WTC11 (cell line): Measurements from ENCODE around the gene PLAC8. TPM values are rescaled to one million over a fixed set of nuclear protein-coding genes. Genes with fewer than 3 reads are reported as not detected.
A peak's percentile ranks its signal among the peaks of the same experiment; 100 is the strongest.
"Not testable (repeated sequence)": the region's sequence is repeated elsewhere in the genome, so short reads cannot be mapped to it uniquely, and the experiment has no call there.

ENCODE experiments used
- ATAC-seq: fragments of 200-7000 bp; cut with Tn5 transposase; 2 replicates; pipeline ENCODE4 v1.10.0; 2021; ENCODE audit warnings: mild to moderate bottlenecking, moderate library complexity
- CTCF ChIA-PET: fragments of 300-600 bp; sonication (Branson Sonifier 250); formaldehyde crosslinking; loops from one replicate; lab custom pipeline; 2021; ENCODE audit warnings: antibody characterized with exemption; lab: Charles Lee
- POLR2A ChIA-PET: fragments of 350-600 bp; sonication (Branson Sonifier 250); formaldehyde crosslinking; loops from one replicate; lab custom pipeline; 2021; ENCODE audit warnings: antibody characterized with exemption; lab: Charles Lee
- DNase-seq: peaks from one replicate; pipeline ENCODE4 v3.0.0; 2021; ENCODE audit warnings: low spot score
- H3K27ac Mint-ChIP-seq: 2 replicates; pipeline ENCODE4 v1.8.0; 2021; ENCODE audit warnings: mixed read lengths
- H3K27me3 Mint-ChIP-seq: 2 replicates; pipeline ENCODE4 v1.8.0; 2021; ENCODE audit warnings: low read depth, mild to moderate bottlenecking, moderate library complexity, mixed read lengths
- H3K36me3 Mint-ChIP-seq: 2 replicates; pipeline ENCODE4 v1.8.0; 2021; ENCODE audit warnings: mixed read lengths
- H3K4me1 Mint-ChIP-seq: 2 replicates; pipeline ENCODE4 v1.8.0; 2022; ENCODE audit warnings: mixed read lengths
- H3K4me3 Mint-ChIP-seq: 2 replicates; pipeline ENCODE4 v1.8.0; 2021; ENCODE audit warnings: mild to moderate bottlenecking, moderate library complexity, mixed read lengths
- H3K9me3 Mint-ChIP-seq: 2 replicates; pipeline ENCODE4 v1.8.0; 2021; ENCODE audit warnings: mixed read lengths
- ETV6 ChIP-seq: sonication (generic); formaldehyde crosslinking; IDR thresholded peaks from 2 replicates; pipeline ENCODE4 v1.8.1; 2022; ENCODE audit warnings: mild to moderate bottlenecking, missing genetic modification reagents
- FOXJ3 ChIP-seq: sonication (generic); formaldehyde crosslinking; IDR thresholded peaks from 2 replicates; pipeline ENCODE4 v1.9.0; 2021; ENCODE audit warnings: missing genetic modification reagents, mild to moderate bottlenecking, borderline replicate concordance
- FOXP4 ChIP-seq: sonication (generic); formaldehyde crosslinking; IDR thresholded peaks from 2 replicates; pipeline ENCODE4 v1.8.0; 2022; ENCODE audit warnings: mild to moderate bottlenecking, missing genetic modification reagents
- GABPB1 ChIP-seq: sonication (generic); formaldehyde crosslinking; IDR thresholded peaks from 2 replicates; pipeline ENCODE4 v1.8.1; 2023; ENCODE audit warnings: mild to moderate bottlenecking, missing genetic modification reagents
- GRHL2 ChIP-seq: fragments of 250-450 bp; sonication (Bioruptor Pico); IDR thresholded peaks from 2 replicates; pipeline ENCODE4 v1.8.0; 2022; ENCODE audit warnings: mild to moderate bottlenecking, moderate library complexity; ENCODE audit not compliant: insufficient replicate concordance, severe bottlenecking
- MLX ChIP-seq: sonication (generic); formaldehyde crosslinking; IDR thresholded peaks from 2 replicates; pipeline ENCODE4 v1.8.1; 2023; ENCODE audit warnings: mild to moderate bottlenecking, missing genetic modification reagents, moderate library complexity
- NR2C2 ChIP-seq: sonication (generic); formaldehyde crosslinking; IDR thresholded peaks from 2 replicates; pipeline ENCODE4 v1.8.0; 2022; ENCODE audit warnings: mild to moderate bottlenecking, missing genetic modification reagents
- SOX15 ChIP-seq: fragments of 250-450 bp; sonication (Bioruptor Pico); IDR thresholded peaks from 2 replicates; pipeline ENCODE4 v1.9.0; 2021; ENCODE audit warnings: mild to moderate bottlenecking
- STAT6 ChIP-seq: sonication (generic); formaldehyde crosslinking; conservative IDR thresholded peaks from 2 replicates; pipeline ENCODE4 v1.8.1; 2023; ENCODE audit warnings: mild to moderate bottlenecking, low read depth, missing genetic modification reagents, moderate library complexity
- ZBTB21 ChIP-seq: sonication (generic); formaldehyde crosslinking; IDR thresholded peaks from 2 replicates; pipeline ENCODE4 v1.8.1; 2023; ENCODE audit warnings: mild to moderate bottlenecking, missing genetic modification reagents, borderline replicate concordance
- ZMAT4 ChIP-seq: fragments of 250-450 bp; sonication (Bioruptor Pico); IDR thresholded peaks from 2 replicates; pipeline ENCODE4 v1.9.0; 2021; ENCODE audit warnings: mild to moderate bottlenecking
- ZNF396 ChIP-seq: fragments of 250-450 bp; sonication (Bioruptor Pico); IDR thresholded peaks from 2 replicates; pipeline ENCODE4 v1.8.0; 2021; ENCODE audit warnings: mild to moderate bottlenecking, moderate library complexity, borderline replicate concordance
- ZNF423 ChIP-seq: fragments of 250-450 bp; sonication (Bioruptor Pico); IDR thresholded peaks from 2 replicates; pipeline ENCODE4 v2.1.2; 2022; ENCODE audit warnings: mild to moderate bottlenecking, moderate library complexity
- ZSCAN18 ChIP-seq: fragments of 250-450 bp; sonication (Bioruptor Pico); IDR thresholded peaks from 2 replicates; pipeline ENCODE4 v2.1.2; 2022; ENCODE audit warnings: mild to moderate bottlenecking, moderate library complexity
- total RNA-seq: library from RNA; stranded (reverse); gene quantifications from 3 replicates; pipeline ENCODE4 v1.2.3, GENCODE V29; 2021
- TF ChIP-seq, protein P1 (sequence below): sonication (generic); formaldehyde crosslinking; IDR thresholded peaks from 2 replicates; pipeline ENCODE4 v1.8.1; 2022; ENCODE audit warnings: low read depth, mild to moderate bottlenecking, moderate library complexity, missing genetic modification reagents, borderline replicate concordance

Gene PLAC8
- total RNA-seq, 1 experiment from 2014 or later = 1.6 TPM

DNA sequence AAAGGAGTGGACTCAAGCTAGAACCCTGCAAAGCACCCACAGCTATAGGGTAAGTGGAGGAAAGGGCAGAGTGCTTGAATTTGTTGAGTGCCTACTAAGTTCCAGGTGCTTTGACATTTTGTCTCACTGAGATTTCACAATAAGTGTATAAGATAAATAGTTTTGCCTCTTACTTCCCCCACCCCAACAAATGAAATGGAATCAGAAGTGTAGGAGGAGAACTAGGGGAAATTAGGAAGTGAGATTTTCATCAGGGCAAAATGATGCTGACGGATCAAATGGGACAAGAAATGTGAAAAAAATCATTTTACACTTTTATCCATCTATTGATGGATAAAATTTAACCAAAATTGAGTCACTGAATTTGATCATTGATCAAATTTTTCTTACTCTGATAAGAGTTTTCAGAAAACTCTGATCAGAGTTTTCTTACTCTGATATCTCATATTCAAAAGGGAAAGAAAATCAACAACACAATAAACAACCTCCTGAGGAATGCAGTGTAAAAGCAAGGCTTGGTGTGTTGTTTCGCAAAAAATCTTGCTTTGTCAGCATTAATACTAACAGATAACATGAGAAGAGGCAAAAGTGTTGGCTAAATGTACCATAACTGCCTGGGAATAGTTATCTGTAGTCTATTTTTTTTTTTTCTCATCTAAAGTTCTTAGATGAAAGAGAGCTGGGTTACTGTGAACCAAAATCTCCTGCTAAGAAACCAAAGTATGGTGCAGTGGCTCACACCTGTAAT, 24.9 kb downstream of the PLAC8 start:
- H3K4me1 Mint-ChIP-seq = no peaks in the 10 kb centered on the region
- CTCF ChIA-PET = no interaction called here
- no peaks in the 10 kb centered on the region for H3K36me3 Mint-ChIP-seq
- DNase-seq (no peak), ATAC-seq (no peak)
- H3K27ac Mint-ChIP-seq = no peak overlapping the region
- POLR2A ChIA-PET = no interaction called here
- TF ChIP-seq STAT6 (CRISPR knock-in tag) = no peak
- TF ChIP-seq ZNF396 = no peak
- TF ChIP-seq ZSCAN18 (CRISPR knock-in tag) = no peak
- TF ChIP-seq ZNF423 (CRISPR knock-in tag) = no peak
- no peak overlapping the region for H3K4me3 Mint-ChIP-seq
- H3K27me3 Mint-ChIP-seq = peaks cover 2% of the 10 kb centered on the region; the same call in 1 of the 2 replicates
- no peaks in the 10 kb centered on the region for H3K9me3 Mint-ChIP-seq

- H3K9me3 Mint-ChIP-seq, DNase-seq, H3K36me3 Mint-ChIP-seq, H3K4me3 Mint-ChIP-seq, H3K27ac Mint-ChIP-seq, H3K27me3 Mint-ChIP-seq, H3K4me1 Mint-ChIP-seq, CTCF ChIA-PET, ATAC-seq: not testable (repeated sequence)
- POLR2A ChIA-PET = interaction anchor here (0.5 kb wide), 1 partner anchor 211 kb away, joined by 5 read pairs; no protein-coding TSS in a partner anchor
Observed at GRCh38 chr4:83084956-83085355, 29.6 kb downstream of the PLAC8 start.

DNA sequence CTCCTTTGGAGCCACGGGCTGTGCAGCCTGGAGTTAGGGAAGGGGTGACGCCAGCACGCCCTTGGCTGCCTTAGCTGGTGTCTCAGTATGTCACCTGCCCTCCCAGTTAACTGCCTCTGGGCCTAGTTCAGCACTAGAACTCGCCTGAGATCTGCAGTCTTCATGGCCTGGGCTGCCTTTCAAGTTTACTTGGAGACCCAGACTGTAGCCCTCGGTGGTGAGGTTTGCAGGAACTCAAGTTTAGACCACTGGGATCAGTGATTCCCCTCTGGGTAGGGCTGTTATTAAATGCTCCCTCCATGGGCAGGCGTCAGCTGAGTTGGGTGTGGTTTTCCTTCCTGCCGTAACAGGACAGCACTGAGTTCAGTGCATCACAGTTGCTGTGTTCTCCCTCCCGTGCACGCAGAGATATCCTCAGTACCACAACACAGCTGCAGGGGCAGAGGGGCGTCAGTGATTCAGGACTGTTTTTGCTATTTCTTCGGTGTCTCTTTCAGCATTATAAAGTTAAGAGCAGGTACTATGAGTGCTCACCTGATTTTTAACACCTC, 30.5 kb downstream of the PLAC8 start:
- no peak for DNase-seq
- CTCF ChIA-PET = no interaction called here
- no peaks in the 10 kb centered on the region for H3K4me1 Mint-ChIP-seq
- H3K4me3 Mint-ChIP-seq = no peak overlapping the region
- H3K27me3 Mint-ChIP-seq = no peaks in the 10 kb centered on the region
- no peaks in the 10 kb centered on the region for H3K36me3 Mint-ChIP-seq
- H3K27ac Mint-ChIP-seq = no peak overlapping the region
- POLR2A ChIA-PET = no interaction called here
- TF ChIP-seq ZMAT4 (CRISPR knock-in tag) = no peak
- no peak for TF ChIP-seq ETV6 (CRISPR knock-in tag)
- no peak for TF ChIP-seq FOXP4 (CRISPR knock-in tag)
- no peak for TF ChIP-seq ZBTB21 (CRISPR knock-in tag)
- no peak for TF ChIP-seq FOXJ3
- no peak for TF ChIP-seq GABPB1 (CRISPR knock-in tag)
- no peak for TF ChIP-seq MLX
- TF ChIP-seq SOX15 (CRISPR knock-in tag) = no peak
- TF ChIP-seq GRHL2 (CRISPR knock-in tag) = no peak
- TF ChIP-seq, protein P1, sequence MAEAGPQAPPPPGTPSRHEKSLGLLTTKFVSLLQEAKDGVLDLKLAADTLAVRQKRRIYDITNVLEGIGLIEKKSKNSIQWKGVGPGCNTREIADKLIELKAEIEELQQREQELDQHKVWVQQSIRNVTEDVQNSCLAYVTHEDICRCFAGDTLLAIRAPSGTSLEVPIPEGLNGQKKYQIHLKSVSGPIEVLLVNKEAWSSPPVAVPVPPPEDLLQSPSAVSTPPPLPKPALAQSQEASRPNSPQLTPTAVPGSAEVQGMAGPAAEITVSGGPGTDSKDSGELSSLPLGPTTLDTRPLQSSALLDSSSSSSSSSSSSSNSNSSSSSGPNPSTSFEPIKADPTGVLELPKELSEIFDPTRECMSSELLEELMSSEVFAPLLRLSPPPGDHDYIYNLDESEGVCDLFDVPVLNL (CRISPR knock-in tag) = no peak
- TF ChIP-seq NR2C2 = no peak
- ATAC-seq = peak; percentile 75
- H3K9me3 Mint-ChIP-seq = no peaks in the 10 kb centered on the region
